ENCODE measurements around the gene CNIH2. TPM values are rescaled to one million over a fixed set of nuclear protein-coding genes. Genes with fewer than 3 reads are reported as not detected.

Gene CNIH2
- total and polyA plus RNA-seq, 2 of the 8 experiments (the other 6 are each of a cell fraction or from before 2014, with no cell fraction given), result 12.5 to 15.8 TPM

DNA sequence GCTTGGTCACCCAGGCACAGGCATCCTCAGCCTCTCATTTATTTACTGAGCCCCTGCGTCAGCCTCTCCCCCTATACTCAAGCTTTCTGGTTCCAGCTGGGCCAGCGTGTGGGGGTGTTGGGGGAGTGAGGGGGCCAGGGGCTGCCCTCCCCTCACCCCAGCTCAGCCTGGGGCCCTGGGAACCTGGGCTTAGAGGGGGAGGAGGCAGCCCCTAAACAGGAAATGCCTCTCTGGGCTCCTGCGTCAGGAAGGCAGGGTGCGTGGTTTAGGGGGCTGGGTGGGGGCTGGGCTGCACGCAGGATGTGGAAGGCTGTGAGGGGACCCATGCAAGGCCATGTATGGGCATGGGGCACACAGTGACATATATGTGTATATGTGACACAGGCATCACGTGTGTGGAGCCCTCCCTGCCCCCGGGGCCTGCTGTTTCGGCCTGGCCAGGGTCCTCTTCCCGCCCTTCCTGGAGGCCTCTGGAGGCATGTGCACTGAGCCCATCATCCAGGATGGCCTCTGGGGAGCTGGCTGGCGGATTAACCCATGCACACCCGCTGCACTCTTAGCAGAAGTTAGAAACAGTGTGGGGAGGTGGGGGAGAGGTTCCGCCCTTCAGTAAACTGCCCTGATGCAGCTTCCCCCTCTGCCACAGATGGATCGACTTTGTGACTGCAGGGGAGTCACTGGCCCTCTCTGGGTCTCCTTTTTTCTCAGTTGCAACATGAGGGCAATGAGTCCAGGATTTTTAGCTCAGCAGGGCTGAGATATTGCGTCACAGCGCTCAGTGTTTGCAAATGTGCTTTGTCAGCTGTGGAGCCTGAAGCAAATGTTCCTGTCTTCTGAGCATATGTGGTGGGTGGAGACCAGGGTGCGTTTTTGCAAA is 40.0 kb downstream of the CNIH2 start (continued):
- TF ChIP-seq, protein P1, sequence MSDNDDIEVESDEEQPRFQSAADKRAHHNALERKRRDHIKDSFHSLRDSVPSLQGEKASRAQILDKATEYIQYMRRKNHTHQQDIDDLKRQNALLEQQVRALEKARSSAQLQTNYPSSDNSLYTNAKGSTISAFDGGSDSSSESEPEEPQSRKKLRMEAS (IDR thresholded peaks at IDR 0.05), result peak; percentile 91

Measured in H1 (cell line).